PFSK-1 (cell line): ENCODE data around the gene ATXN7L3B.

ENCODE experiments used
- FOXP2 ChIP-seq: optimal IDR thresholded peaks from 2 replicates; pipeline ENCODE3; 2011; ENCODE audit warnings: borderline replicate concordance, control low read depth, inconsistent platforms; ENCODE audit not compliant: insufficient read depth; ENCODE audit errors: extremely low read length, extremely low read depth
- POLR2AphosphoS5 ChIP-seq: IDR thresholded peaks from 2 replicates; pipeline ENCODE4 v1.6.1; 2012; ENCODE audit warnings: low read depth, mild to moderate bottlenecking, control low read depth, low read length, moderate library complexity
- SIN3A ChIP-seq: IDR thresholded peaks from 2 replicates; pipeline ENCODE4 v1.6.1; 2012; ENCODE audit warnings: mild to moderate bottlenecking, low read length, moderate library complexity, borderline replicate concordance; ENCODE audit not compliant: insufficient read depth
- TAF1 ChIP-seq: IDR thresholded peaks from 2 replicates; pipeline ENCODE4 v1.6.1; 2012; ENCODE audit warnings: low read length, control low read depth, borderline replicate concordance; ENCODE audit not compliant: insufficient read depth
- TF ChIP-seq, protein P1 (sequence below), 2 experiments: IDR thresholded peaks; 2 replicates each; pipeline versions ENCODE4 v1.6.1 to v1.8.0; 2011 to 2012; ENCODE audit warnings: low read depth in 2 of 2, low read length in 2 of 2, control low read depth in 1 of 2, inconsistent platforms in 1 of 2, mild to moderate bottlenecking in 1 of 2, moderate library complexity in 1 of 2; ENCODE audit not compliant: insufficient read depth in 1 of 2

The ATXN7L3B gene

DNA sequence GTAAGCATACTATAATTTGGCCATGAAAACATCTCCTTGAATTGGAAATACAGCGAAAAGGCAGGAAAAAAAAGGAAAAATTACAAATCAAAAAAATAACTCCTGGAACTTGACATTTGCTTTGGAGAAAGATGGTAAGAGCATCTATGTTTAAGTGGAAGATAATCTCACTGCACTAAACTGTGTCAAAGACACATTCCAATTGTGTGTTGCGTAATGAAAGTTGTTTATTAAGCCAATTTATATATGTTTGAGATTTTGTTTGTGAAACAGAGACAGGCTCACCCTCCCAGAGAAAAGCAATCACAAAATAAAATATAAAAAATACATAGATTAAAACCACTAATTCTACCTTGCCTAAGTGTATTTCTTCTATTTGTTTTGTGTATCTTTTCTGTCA, 11.1 kb upstream of the ATXN7L3B start:
- no peak for TF ChIP-seq POLR2AphosphoS5
- no peak for TF ChIP-seq TAF1
- TF ChIP-seq, protein P1, sequence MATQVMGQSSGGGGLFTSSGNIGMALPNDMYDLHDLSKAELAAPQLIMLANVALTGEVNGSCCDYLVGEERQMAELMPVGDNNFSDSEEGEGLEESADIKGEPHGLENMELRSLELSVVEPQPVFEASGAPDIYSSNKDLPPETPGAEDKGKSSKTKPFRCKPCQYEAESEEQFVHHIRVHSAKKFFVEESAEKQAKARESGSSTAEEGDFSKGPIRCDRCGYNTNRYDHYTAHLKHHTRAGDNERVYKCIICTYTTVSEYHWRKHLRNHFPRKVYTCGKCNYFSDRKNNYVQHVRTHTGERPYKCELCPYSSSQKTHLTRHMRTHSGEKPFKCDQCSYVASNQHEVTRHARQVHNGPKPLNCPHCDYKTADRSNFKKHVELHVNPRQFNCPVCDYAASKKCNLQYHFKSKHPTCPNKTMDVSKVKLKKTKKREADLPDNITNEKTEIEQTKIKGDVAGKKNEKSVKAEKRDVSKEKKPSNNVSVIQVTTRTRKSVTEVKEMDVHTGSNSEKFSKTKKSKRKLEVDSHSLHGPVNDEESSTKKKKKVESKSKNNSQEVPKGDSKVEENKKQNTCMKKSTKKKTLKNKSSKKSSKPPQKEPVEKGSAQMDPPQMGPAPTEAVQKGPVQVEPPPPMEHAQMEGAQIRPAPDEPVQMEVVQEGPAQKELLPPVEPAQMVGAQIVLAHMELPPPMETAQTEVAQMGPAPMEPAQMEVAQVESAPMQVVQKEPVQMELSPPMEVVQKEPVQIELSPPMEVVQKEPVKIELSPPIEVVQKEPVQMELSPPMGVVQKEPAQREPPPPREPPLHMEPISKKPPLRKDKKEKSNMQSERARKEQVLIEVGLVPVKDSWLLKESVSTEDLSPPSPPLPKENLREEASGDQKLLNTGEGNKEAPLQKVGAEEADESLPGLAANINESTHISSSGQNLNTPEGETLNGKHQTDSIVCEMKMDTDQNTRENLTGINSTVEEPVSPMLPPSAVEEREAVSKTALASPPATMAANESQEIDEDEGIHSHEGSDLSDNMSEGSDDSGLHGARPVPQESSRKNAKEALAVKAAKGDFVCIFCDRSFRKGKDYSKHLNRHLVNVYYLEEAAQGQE (IDR thresholded peaks at IDR 0.05; ENCODE audit: insufficient read depth in 1 of 2, low read depth in 2 of 2, low read length in 2 of 2), result no peak
- TF ChIP-seq FOXP2, result no peak
- no peak for TF ChIP-seq SIN3A

DNA sequence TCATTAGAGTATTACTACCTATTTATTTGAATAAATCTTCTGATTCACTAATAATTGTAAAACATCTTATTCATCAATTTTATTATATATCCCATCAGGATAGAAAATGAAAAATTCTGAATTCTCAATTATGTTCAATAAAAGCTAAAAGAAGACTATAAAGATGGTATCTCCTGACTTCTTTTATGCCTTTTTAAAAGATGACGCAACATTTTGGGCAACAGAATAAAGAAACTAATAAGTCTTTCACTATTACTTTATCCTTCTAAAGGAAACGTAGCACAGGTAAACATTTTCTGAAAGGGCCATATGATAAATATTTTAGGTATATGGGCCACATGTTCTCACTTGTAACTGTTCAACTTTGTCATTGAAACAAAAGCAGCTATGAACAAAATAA, 10.1 kb upstream of the ATXN7L3B start:
- TF ChIP-seq TAF1 (no peak), POLR2AphosphoS5 (no peak), SIN3A (no peak), FOXP2 (no peak)
- TF ChIP-seq, protein P1 (IDR thresholded peaks at IDR 0.05; ENCODE audit: insufficient read depth in 1 of 2, low read depth in 2 of 2, low read length in 2 of 2), result no peak

DNA sequence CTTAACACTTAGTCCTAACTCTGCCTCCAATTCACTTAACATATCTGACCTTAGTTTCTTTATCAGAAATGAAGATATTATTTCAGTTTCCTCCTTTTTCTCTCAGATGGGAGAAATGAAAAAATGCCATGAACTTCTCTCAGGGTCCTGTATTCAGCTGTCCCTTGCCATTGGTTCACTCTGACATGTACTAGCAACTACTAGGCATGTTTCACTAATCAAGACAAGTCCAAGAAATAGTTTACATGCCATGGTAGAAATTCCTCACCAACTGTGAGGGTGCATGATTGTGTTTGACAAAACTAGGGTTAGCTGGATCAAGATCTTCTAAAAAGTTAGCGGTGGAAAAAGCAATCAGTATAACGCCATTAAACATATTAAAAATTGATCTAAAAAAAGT, 7.0 kb upstream of the ATXN7L3B start:
- TF ChIP-seq TAF1 (no peak), FOXP2 (no peak), POLR2AphosphoS5 (no peak), SIN3A (no peak)
- TF ChIP-seq, protein P1 (IDR thresholded peaks at IDR 0.05; ENCODE audit: insufficient read depth in 1 of 2, low read depth in 2 of 2, low read length in 2 of 2), result no peak

DNA sequence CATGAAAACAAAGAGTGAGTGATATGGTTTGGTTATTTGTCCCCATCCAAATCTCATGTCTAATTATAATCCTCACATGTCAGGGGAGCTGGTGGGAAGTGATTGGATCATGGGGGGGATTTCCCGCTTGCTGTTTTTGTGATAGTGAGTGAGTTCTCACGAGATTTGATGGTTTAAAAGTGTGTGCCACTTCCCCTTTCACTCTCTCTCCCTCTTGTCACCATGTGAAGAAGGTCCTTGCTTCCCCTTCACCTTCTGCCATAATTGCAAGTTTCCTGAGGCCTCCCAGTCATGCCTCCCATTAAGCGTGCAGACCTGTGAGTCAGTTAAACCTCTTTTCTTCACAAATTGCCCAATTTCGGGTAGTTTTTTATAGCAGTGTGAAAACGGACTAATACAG, 2.1 kb upstream of the ATXN7L3B start:
- no peak for TF ChIP-seq TAF1
- no peak for TF ChIP-seq SIN3A
- TF ChIP-seq, protein P1 (IDR thresholded peaks at IDR 0.05; ENCODE audit: insufficient read depth in 1 of 2, low read depth in 2 of 2, low read length in 2 of 2), result no peak
- no peak for TF ChIP-seq FOXP2
- TF ChIP-seq POLR2AphosphoS5, result no peak

DNA sequence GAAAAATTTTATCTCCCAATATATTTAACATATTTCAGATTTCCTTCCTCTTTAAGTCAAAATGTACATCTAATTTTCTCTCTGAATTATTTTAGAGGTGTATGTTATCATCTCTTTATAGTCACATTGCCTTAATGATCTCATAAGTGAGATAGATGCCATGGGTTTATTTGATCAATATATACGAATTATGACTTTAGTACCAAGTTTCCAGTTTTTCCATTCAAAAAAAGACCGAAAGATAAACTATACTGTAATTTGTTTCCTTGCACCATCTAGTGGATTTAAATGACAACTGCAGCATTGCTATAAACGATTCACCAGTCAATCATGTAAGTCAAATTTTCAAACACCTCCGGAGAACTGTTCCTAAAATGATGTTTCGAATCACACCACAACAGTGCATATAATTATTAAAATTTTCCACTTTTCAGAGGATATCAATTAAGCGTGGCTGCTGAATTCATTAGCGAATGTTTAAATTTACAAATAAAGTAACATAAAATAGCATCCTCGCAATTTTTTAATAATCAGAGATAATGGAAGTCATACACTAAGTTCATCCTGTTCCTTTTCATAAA, 419 bp upstream of the ATXN7L3B start:
- TF ChIP-seq POLR2AphosphoS5, result no peak
- TF ChIP-seq FOXP2, result no peak
- TF ChIP-seq SIN3A, result no peak
- TF ChIP-seq, protein P1 (IDR thresholded peaks at IDR 0.05; ENCODE audit: insufficient read depth in 1 of 2, low read depth in 2 of 2, low read length in 2 of 2), result no peak
- TF ChIP-seq TAF1, result no peak
